BLaER1 treated with 17β-estradiol and CSF1 and Interleukin-3, amounts not matched to agents 10 nM and 100 nM (cell line): ENCODE measurements around the gene MNX1.
A peak's percentile ranks its signal among the peaks of the same experiment; 100 is the strongest.

Experiments used
- H3K27ac ChIP-seq, 11 experiments: shearing (Covaris generic); formaldehyde crosslinking; 2 replicates each; pipeline ENCODE4 v1.8.1; 2022
- H3K27me3 ChIP-seq, 11 experiments: shearing (Covaris generic); formaldehyde crosslinking; 2 replicates each; pipeline ENCODE4 v1.8.1; 2022
- H3K36me3 ChIP-seq, 11 experiments: shearing (Covaris generic); formaldehyde crosslinking; 2 replicates each; pipeline ENCODE4 v1.8.1; 2022
- H3K4me1 ChIP-seq, 10 experiments: shearing (Covaris generic); formaldehyde crosslinking; 2 replicates each; pipeline ENCODE4 v1.8.1; 2022
- H3K4me2 ChIP-seq, 11 experiments: shearing (Covaris generic); formaldehyde crosslinking; 2 replicates each; pipeline ENCODE4 v1.8.1; 2022
- H3K4me3 ChIP-seq, 10 experiments: shearing (Covaris generic); formaldehyde crosslinking; 2 replicates each; pipeline ENCODE4 v1.8.1; 2022
- H3K9ac ChIP-seq, 11 experiments: shearing (Covaris generic); formaldehyde crosslinking; 2 replicates each; pipeline ENCODE4 v1.8.1; 2022
- H3K9me3 ChIP-seq, 11 experiments: shearing (Covaris generic); formaldehyde crosslinking; replicated peaks in 1 of 11; 2 replicates each; pipeline ENCODE4 v1.8.1; 2022
- H4K20me1 ChIP-seq, 11 experiments: shearing (Covaris generic); formaldehyde crosslinking; 2 replicates each; pipeline ENCODE4 v1.8.1; 2022
- Cebpa-rat ChIP-seq, 11 experiments: shearing (Covaris generic); IDR thresholded peaks; 2 replicates each; pipeline ENCODE4 v1.8.1; 2022

The MNX1 gene

DNA sequence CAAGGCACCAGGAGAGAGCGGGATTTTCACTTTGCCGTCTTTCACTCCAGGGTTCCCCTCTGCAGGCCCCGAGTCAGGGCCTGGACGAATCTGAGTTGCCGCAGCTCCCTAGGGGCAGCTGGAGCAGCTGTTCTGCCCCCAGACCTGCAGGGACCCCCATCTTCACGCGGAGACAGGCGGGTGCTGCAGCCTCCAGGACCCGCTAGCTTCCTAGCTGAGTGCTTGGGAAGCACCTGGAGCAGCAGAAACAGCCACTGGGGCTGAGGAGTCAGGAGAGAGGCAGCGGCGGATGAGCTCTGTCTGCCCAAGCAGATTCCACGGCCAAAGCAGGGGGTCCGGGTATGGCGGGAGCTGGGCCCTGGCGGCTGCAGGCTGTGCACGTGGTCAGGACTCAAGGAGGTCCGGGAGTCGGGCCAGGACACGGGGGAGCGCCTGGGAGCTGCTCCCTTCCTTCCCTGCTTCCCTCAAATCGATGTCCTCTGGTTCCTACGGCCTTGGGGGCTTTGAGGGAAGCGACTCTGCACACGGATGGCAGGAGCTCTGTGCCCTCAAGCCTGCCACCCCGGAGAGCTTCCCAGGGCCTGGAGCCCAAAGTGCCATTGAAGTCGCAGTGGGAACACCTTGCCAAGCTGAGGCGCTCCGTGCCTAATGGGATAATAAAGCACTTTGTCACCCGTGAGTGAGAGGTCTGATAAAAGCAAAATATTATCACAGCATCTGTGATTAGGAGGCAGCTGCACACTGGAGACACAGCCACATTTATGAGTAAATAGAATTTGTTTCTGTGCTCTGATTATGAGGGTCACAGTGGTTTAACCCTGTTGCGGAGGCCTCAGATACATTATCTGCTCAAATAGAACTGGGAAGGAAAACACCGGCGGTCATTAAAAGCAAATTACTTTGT, 17.2 kb downstream of the MNX1 start:
- Histone ChIP-seq H3K9ac (no peak overlapping the region), H3K36me3 (no peaks in the 10 kb centered on the region), H4K20me1 (peaks cover 0 to 7% (median 0%) of the 10 kb centered on the region in 11 experiments; a peak in 4 of 22 replicates), H3K27ac (no peak overlapping the region), H3K9me3 (peaks cover 0 to 11% (median 9%) of the 10 kb centered on the region in 11 experiments; a peak in 12 of 22 replicates), H3K27me3 (peaks cover 28 to 59% (median 50%) of the 10 kb centered on the region in 11 experiments), H3K4me1 (peaks cover 0 to 9% (median 6%) of the 10 kb centered on the region in 10 experiments; a peak in 7 of 20 replicates), H3K4me2 (no peak overlapping the region), H3K4me3 (no peak overlapping the region)
- TF ChIP-seq Cebpa-rat (IDR thresholded peaks at IDR 0.05) = no peak

DNA sequence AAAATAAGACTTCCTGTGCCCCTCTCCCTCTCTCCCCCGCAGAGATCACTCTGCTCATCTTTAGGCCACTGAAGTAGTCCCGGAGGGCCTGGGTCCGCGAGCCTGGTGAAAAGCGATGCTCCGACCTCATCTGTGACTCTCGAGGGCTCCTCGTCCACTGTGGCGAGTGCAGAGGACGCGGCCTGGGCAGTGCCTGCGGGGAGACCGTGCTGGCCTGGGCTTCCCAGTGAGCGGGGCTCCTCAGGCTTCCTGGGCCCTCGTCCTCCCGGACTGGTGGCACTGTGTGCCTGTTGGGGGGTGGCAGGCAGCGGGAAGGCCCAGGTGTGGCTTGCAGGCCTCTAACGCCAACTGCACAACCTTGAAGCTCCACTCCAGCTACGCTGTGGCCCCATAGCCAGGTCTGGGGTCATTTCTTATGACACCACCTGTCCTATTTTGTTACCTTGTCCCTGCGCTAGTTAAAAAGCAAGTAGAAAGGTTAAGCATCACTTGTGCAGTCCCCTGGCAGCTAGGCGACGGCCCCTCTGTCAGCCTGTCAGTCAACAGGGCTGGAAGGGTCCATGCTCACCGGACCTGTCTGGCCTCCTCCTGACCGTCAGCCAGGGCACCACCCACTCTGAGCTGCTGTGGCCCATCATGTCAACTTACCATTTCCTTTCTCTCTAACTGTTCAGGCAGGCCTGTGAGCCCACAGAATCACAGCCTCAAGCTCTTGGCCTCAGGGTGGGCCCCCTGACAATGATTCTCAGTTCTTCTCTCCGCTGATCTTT, 20.5 kb downstream of the MNX1 start:
- no peak overlapping the region for H3K4me3 ChIP-seq

DNA sequence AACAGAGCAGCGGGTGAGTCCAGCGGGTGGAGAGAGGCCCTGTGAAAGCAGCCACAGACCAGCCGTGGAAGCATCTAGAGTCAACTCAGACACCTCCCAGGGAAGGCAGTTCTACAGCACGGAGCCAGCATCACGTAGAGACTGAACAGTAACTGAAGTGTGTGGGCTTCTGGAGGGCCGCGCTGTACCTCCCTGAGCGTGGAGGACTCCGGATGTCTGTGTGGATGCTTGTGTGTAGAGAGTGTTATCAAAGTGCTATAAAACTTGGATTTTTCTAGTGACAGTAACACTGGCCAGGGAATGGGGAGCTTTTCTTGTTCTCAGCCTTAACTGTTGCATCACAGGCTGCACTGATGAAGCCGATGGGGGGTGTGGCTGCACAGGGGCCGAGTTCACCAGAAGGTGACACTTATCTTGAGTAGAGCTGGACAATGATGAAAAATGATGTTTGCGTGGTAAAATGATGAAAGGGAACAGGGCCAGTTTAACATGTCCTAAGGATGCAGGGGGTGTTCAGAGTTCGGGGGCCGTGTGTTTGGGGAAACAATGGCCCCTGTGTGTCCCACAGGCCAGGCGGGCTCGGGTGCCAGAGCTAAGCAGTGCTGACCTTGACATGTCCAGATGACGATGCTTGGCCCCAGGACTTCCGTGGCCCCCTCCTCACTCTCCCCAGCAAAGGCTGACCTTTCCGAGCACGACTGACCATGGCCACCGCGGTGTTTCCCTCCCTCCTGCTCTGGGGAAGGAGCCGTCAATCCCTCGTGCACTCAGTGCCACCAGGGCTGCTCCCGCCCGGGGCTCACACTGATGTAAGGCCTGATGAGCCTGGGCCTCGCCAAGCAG, 21.9 kb downstream of the MNX1 start:
- Histone ChIP-seq H3K4me3 (no peak overlapping the region), H3K4me2 (no peak overlapping the region), H4K20me1 (peaks cover 0 to 14% (median 0%) of the 10 kb centered on the region in 11 experiments; a peak in 3 of 22 replicates), H3K27ac (no peak overlapping the region), H3K36me3 (no peaks in the 10 kb centered on the region), H3K9me3 (no peaks in the 10 kb centered on the region), H3K9ac (no peak overlapping the region), H3K27me3 (peaks cover 5 to 14% (median 8%) of the 10 kb centered on the region in 11 experiments; a peak in 14 of 22 replicates), H3K4me1 (peaks cover 0 to 9% (median 6%) of the 10 kb centered on the region in 10 experiments; a peak in 7 of 20 replicates)
- TF ChIP-seq Cebpa-rat (IDR thresholded peaks at IDR 0.05) = no peak

More for the DNA sequence above, 20.5 kb downstream of the MNX1 start:
- Histone ChIP-seq H3K27me3 (peaks cover 8 to 27% (median 19%) of the 10 kb centered on the region in 11 experiments; a peak in 14 of 22 replicates), H3K4me2 (peak overlapping the region in 7 of 11 experiments; percentile 28 to 51 (median 39); a peak in 12 of 22 replicates), H3K4me1 (peaks cover 0 to 9% (median 6%) of the 10 kb centered on the region in 10 experiments; a peak in 7 of 20 replicates), H3K9me3 (no peaks in the 10 kb centered on the region), H3K9ac (no peak overlapping the region), H4K20me1 (peaks cover 0 to 14% (median 0%) of the 10 kb centered on the region in 11 experiments; a peak in 3 of 22 replicates), H3K36me3 (no peaks in the 10 kb centered on the region), H3K27ac (no peak overlapping the region)
- no peak for TF ChIP-seq Cebpa-rat (IDR thresholded peaks at IDR 0.05)

DNA sequence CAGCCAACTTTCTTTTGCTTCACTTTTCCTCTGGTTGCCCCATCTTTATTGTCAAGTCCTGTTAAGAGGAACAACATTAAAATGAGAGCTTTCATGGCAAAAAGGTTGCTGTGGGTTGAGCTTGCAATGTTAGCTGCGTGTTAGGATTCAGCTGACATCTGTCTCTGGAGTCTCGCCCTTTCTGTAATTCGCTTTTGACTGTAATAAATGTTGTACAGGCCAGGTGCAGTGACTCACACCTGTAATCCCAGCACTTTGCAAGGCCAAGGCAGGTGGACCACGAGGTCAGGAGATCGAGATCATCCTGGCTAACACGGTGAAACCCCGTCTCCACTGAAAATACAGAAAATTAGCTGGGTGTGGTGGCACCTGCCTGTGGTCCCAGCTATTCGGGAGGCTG, 24.1 kb downstream of the MNX1 start:
- TF ChIP-seq Cebpa-rat (IDR thresholded peaks at IDR 0.05) = no peak
- Histone ChIP-seq H3K4me2 (no peak overlapping the region), H3K36me3 (0 out of 22 replicates have a peak, but pooled peaks cover 0 to 1% (median 0%) of the 10 kb centered on the region in 11 experiments), H3K4me1 (peaks cover 0 to 9% (median 6%) of the 10 kb centered on the region in 10 experiments; a peak in 7 of 20 replicates), H3K4me3 (no peak overlapping the region), H4K20me1 (peaks cover 0 to 7% (median 0%) of the 10 kb centered on the region in 11 experiments; a peak in 2 of 22 replicates), H3K27me3 (no peaks in the 10 kb centered on the region), H3K27ac (no peak overlapping the region), H3K9ac (no peak overlapping the region), H3K9me3 (peaks cover under 1 to 5% (median 5%) of the 10 kb centered on the region in 11 experiments; a peak in 15 of 22 replicates)

DNA sequence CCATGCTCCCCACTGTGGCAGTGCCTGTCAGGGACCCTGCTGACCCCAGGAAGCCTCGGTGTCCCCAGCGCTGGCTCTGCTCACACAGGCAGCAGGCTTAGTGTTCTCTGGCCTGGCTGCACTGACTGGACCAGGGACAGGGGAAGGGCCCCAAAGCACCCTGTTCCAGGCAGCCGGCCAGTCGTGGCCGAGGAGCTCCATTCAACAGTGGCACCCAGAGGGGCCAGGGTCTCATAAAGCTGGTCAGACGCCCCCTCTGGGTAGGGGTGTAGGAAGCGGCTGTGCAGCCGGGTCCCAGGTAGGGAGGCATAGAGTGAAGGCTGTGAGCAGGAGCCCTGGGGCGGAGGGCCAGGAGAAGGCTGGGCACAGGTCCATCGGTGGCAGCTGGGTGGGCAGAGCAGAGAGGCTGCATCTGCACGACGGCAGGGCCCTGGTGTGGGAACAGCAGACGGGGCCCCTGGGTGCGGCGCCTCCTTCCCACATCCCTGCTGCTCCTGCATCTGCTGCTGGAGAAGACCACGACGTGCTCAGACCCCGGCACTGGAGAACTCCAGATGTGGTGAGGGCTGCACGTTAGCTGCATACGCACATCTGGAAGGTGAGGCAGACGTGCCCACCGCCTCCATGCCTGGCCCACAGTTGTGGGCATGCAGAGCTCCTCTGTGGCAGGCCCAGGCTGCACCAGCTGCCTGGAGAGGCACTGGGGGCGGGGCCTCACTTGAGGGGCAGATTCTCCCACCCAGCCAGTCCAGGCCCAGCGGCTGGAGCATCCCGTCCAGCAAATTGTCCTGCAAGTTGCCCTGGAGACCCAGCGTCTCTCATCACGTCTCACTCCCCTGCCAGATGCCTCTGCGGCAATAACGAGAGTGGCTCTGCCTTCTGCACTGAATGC, 25.1 kb downstream of the MNX1 start:
- TF ChIP-seq Cebpa-rat (IDR thresholded peaks at IDR 0.05) = no peak
- H3K9me3 ChIP-seq = peaks cover 11 to 16% (median 14%) of the 10 kb centered on the region in 11 experiments; a peak in 20 of 22 replicates
- peaks cover 0 to 7% (median 0%) of the 10 kb centered on the region in 11 experiments; a peak in 2 of 22 replicates for H4K20me1 ChIP-seq
- no peak overlapping the region for H3K4me3 ChIP-seq
- peaks cover 0 to 9% (median 6%) of the 10 kb centered on the region in 10 experiments; a peak in 7 of 20 replicates for H3K4me1 ChIP-seq
- peaks cover 0 to 6% (median 0%) of the 10 kb centered on the region in 11 experiments; a peak in 1 of 22 replicates for H3K36me3 ChIP-seq
- H3K9ac ChIP-seq = no peak overlapping the region
- H3K27ac ChIP-seq = no peak overlapping the region
- no peaks in the 10 kb centered on the region for H3K27me3 ChIP-seq
- no peak overlapping the region for H3K4me2 ChIP-seq

DNA sequence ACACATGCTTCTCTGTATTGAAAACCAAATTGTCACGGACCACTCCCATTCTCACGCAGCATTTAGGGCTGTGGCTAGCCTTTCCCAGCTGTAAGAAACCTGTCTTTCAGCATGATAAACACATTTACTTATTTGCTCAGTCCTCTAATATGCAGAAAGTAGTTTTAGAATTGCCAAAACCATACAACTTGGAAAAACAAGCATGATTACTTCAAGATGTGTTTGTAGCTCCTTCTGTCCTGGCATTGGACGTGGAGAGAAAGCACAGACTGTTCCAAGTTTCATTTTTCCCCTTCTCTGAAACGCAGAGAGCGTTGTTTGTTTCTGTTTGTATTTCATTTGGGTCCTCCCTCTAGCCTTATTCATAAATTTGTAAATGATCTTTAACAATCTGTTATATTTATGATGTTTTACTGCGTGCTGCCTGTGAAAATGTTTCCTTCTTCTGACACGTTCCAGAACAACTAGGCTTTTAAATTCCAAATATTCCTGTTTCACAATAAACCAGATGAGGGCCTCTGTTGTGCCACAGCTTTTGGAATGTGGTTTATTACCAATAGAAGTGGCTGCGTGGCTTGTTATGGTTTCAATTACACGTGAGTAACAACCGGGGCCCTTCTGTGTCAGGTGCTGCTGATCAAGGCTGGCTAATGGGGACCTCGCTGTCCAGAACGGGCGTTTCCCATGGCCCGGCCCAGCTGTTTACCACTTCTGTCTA, 26.1 kb downstream of the MNX1 start:
- Histone ChIP-seq H4K20me1 (peaks cover 0 to 7% (median 0%) of the 10 kb centered on the region in 11 experiments; a peak in 2 of 22 replicates), H3K4me2 (no peak overlapping the region), H3K36me3 (peaks cover 0 to 9% (median 4%) of the 10 kb centered on the region in 11 experiments; a peak in 6 of 22 replicates), H3K9me3 (peaks cover 19 to 26% (median 24%) of the 10 kb centered on the region in 11 experiments), H3K27me3 (no peaks in the 10 kb centered on the region), H3K27ac (no peak overlapping the region), H3K4me1 (peaks cover 0 to 1% (median 0%) of the 10 kb centered on the region in 10 experiments; a peak in 3 of 20 replicates), H3K4me3 (no peak overlapping the region), H3K9ac (no peak overlapping the region)
- no peak for TF ChIP-seq Cebpa-rat (IDR thresholded peaks at IDR 0.05)

DNA sequence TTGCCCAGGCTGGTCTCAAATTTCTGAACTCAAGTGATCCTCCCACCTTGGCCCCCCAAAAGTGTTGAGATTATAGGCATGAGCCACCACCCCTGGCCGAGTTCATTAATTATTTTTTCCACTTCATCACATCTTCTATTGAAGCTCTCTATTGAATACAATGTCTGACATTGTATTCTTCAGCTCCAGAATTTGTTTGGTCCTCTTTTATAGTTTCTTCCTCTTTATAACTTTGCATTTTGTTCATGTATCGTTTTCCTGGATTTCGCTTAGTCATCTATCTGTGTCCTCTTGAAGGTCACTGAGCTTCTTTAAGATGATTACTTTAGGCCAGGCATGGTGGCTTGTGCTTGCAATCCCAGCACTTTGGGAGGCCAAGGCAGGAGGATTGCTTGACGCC, 30.8 kb downstream of the MNX1 start:
- no peak overlapping the region for H3K9ac ChIP-seq
- no peak overlapping the region for H3K27ac ChIP-seq
- H4K20me1 ChIP-seq = no peaks in the 10 kb centered on the region
- H3K4me1 ChIP-seq = no peaks in the 10 kb centered on the region
- H3K27me3 ChIP-seq = no peaks in the 10 kb centered on the region
- peaks cover 26 to 46% (median 38%) of the 10 kb centered on the region in 11 experiments for H3K9me3 ChIP-seq
- H3K4me2 ChIP-seq = no peak overlapping the region
- TF ChIP-seq Cebpa-rat (IDR thresholded peaks at IDR 0.05) = no peak
- peaks cover 0 to 15% (median 10%) of the 10 kb centered on the region in 11 experiments; a peak in 8 of 22 replicates for H3K36me3 ChIP-seq
- no peak overlapping the region for H3K4me3 ChIP-seq
